Mucosa of rectum (tissue), 2 donors: ENCODE data around the gene NXNL1.

Experiments
- H3K27ac ChIP-seq, 2 donors: one replicate each; pipeline ENCODE4 v1.7.0; 2013; ENCODE audit warnings: inconsistent platforms in 2 of 2, low read depth in 2 of 2, low read length in 2 of 2
- H3K27me3 ChIP-seq, 2 donors: one replicate each; pipeline ENCODE4 v1.7.0; 2013; ENCODE audit warnings: low read length in 2 of 2; ENCODE audit not compliant: control insufficient read depth in 2 of 2, insufficient read depth in 2 of 2
- H3K36me3 ChIP-seq, 2 donors: one replicate each; pipeline ENCODE4 v1.7.0; 2013; ENCODE audit warnings: low read length in 2 of 2; ENCODE audit not compliant: control insufficient read depth in 2 of 2, insufficient read depth in 2 of 2
- H3K4me1 ChIP-seq, 2 donors: one replicate each; pipeline ENCODE4 v1.7.0; 2013; ENCODE audit warnings: low read length in 2 of 2, mild to moderate bottlenecking in 1 of 2; ENCODE audit not compliant: control insufficient read depth in 2 of 2, insufficient read depth in 2 of 2
- H3K4me3 ChIP-seq, 2 donors: one replicate each; pipeline ENCODE4 v1.7.0; 2013; ENCODE audit warnings: low read length in 2 of 2
- H3K9ac ChIP-seq, 2 donors: one replicate each; pipeline ENCODE4 v1.7.0; 2013; ENCODE audit warnings: low read length in 2 of 2, low read depth in 1 of 2, mild to moderate bottlenecking in 1 of 2
- H3K9me3 ChIP-seq, 2 donors: one replicate each; pipeline ENCODE4 v1.7.0; 2013; ENCODE audit warnings: low read length in 2 of 2; ENCODE audit not compliant: control insufficient read depth in 2 of 2
- donor health status: healthy.
- donor health status: Normal muscosa, but diverticular disease.

The NXNL1 gene

GRCh38 chr19:17456127-17456526, 4.6 kb downstream of the NXNL1 start:
- H3K4me3 ChIP-seq = no peak overlapping the region
- H3K9me3 ChIP-seq = no peaks in the 10 kb centered on the region
- no peak overlapping the region for H3K9ac ChIP-seq
- no peaks in the 10 kb centered on the region for H3K36me3 ChIP-seq
- H3K27me3 ChIP-seq = peaks cover 18% of the 10 kb centered on the region in 2 donors
- H3K4me1 ChIP-seq = peaks cover 0 to 3% of the 10 kb centered on the region in 2 donors
- H3K27ac ChIP-seq = no peak overlapping the region

DNA sequence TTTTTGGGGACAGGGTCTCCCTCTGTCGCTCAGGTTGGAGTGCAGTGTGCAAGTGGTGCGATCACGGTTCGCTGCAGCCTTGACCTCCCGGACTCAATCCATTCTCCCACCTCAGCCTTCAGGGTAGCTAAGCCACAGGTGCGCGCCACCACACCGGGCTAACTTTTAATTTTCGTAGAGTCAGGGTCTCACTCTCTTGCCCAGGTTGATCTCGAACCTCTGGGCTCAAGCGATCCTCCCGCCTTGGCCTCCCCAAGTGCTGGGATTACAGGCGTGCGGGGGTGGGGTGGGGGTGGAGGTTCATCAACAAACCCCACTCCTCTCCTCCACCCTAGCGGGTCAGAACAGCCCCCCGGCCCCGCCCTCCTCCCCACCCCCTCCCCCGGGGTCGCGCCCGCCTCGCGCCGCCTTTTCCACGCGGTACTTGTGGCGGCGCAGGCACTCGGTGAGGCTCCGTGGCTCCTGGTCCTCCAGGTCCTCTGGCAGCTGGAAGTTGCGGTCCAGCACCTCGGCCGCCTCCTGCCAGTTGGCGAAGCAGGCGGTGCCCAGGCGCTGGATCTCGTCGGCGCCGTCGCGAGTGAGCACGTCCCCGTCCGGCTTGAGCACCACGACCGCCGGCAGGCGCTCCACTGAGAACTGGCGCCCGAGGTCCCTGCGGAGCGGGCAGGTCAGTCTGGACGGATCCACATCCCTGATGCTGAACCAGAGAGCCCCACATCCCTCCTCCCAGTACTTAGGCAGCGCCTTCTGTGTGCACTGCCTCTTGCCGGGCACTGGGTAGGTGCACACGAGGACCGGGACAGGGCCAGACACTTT, 5.2 kb downstream of the NXNL1 start:
- no peak overlapping the region for H3K27ac ChIP-seq
- no peak overlapping the region for H3K9ac ChIP-seq
- H3K4me1 ChIP-seq = peaks cover 0 to 3% of the 10 kb centered on the region in 2 donors
- H3K27me3 ChIP-seq = peaks cover 18% of the 10 kb centered on the region in 2 donors
- no peaks in the 10 kb centered on the region for H3K36me3 ChIP-seq
- no peak overlapping the region for H3K4me3 ChIP-seq
- no peaks in the 10 kb centered on the region for H3K9me3 ChIP-seq

DNA sequence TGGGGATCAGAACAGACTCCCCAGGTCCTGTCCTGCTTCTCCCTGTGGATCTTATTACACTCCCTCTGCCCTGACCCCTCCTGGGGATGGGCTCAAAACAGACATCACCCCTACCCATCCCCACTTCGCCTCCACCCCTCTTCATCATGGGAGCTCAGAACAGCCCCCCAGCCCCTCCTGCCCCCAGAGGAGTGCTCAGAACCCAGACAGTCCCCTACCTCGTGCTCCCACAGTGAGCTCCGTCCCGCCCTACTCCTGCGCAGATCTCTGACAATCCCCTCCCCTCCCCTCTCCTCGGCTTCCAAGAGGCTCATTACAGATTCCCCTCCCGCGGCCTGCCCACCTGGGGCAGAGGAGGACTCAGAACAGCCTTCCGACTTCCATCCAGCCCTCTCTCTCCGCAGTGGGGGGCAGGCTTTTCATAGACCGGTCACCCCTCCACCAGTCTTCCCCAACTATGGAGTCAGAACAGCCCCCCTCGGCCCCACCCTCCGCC, 6.1 kb downstream of the NXNL1 start:
- Histone ChIP-seq H3K4me1 (peaks cover 0 to 3% of the 10 kb centered on the region in 2 donors), H3K36me3 (no peaks in the 10 kb centered on the region), H3K9ac (no peak overlapping the region), H3K9me3 (no peaks in the 10 kb centered on the region), H3K27ac (no peak overlapping the region), H3K27me3 (peaks cover 18% of the 10 kb centered on the region in 2 donors), H3K4me3 (no peak overlapping the region)

DNA sequence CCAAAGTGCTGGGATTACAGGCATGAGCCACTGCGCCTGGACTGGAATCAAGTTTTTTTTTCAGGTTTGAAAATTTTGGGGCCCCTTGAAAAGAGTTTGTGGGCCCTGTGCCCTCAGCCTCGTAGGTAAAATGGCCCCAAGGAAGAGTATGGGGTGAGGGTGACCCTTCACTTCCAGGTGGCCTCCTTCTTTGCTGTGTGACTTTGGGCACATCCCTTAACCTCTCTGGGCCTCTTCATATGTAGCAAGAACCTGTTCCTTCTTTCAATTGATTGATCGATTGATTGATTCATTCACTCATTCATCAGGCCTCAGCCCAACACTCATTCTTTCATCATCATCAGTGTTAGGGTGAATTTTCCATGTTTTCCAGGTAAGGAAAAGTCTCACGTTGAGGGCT, 8.9 kb downstream of the NXNL1 start:
- H3K4me1 ChIP-seq = peaks cover 0 to 3% of the 10 kb centered on the region in 2 donors
- no peak overlapping the region for H3K9ac ChIP-seq
- H3K27me3 ChIP-seq = peaks cover 13 to 19% of the 10 kb centered on the region in 2 donors
- H3K4me3 ChIP-seq = no peak overlapping the region
- no peak overlapping the region for H3K27ac ChIP-seq
- H3K36me3 ChIP-seq = no peaks in the 10 kb centered on the region
- no peaks in the 10 kb centered on the region for H3K9me3 ChIP-seq

GRCh38 chr19:17450264-17451075, 10.3 kb downstream of the NXNL1 start:
- Histone ChIP-seq H3K9ac (no peak overlapping the region), H3K4me3 (no peak overlapping the region), H3K9me3 (no peaks in the 10 kb centered on the region), H3K27ac (no peak overlapping the region), H3K4me1 (peaks cover 0 to 3% of the 10 kb centered on the region in 2 donors), H3K36me3 (no peaks in the 10 kb centered on the region), H3K27me3 (peaks cover 8 to 17% of the 10 kb centered on the region in 2 donors)

- no peak within 1 kb of the TSS for H3K9ac ChIP-seq
- H3K4me3 ChIP-seq = no peak within 1 kb of the TSS
- H3K27ac ChIP-seq = no peak within 1 kb of the TSS
- no peaks in the 10 kb centered on the region for H3K36me3 ChIP-seq
- no peaks in the 10 kb centered on the region for H3K9me3 ChIP-seq
- peaks cover 2 to 8% of the 10 kb centered on the region in 2 donors for H3K27me3 ChIP-seq
- no peaks in the 10 kb centered on the region for H3K4me1 ChIP-seq
These were observed 12.4 kb downstream of the NXNL1 start, which contains the start of gene TMEM221 for GRCh38 chr19:17448131-17448967. TSS of gene TMEM221 (minus strand) at chr19:17448668. CDS start at chr19:17448462, 206 bp downstream.

DNA sequence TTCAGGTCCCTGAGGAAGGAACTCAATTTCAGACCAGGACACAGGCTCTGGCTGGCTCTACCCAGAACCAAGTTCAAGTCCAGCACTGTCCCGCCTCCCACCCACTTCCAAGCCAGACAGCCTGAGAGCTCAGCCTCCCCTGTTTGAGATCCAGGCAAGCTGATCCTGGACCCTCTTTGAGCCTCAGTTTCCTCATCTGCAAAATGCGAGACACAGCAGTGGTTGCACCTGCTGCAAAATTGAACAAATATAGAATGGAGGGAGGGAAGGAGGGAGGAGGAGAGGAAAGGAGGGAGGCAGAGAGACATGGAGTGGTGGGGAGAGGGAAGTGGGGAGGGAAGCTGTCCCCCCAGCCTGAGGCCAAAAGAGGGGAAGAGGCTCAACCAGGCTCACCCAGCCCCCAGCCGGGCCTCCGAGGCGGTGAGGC, 13.0 kb downstream of the NXNL1 start:
- no peaks in the 10 kb centered on the region for H3K9me3 ChIP-seq
- no peaks in the 10 kb centered on the region for H3K4me1 ChIP-seq
- no peak overlapping the region for H3K9ac ChIP-seq
- H3K4me3 ChIP-seq = no peak overlapping the region
- H3K27ac ChIP-seq = no peak overlapping the region
- no peaks in the 10 kb centered on the region for H3K36me3 ChIP-seq
- H3K27me3 ChIP-seq = peaks cover 2 to 6% of the 10 kb centered on the region in 2 donors

GRCh38 chr19:17445526-17446165, 15.1 kb downstream of the NXNL1 start:
- no peaks in the 10 kb centered on the region for H3K36me3 ChIP-seq
- H3K9ac ChIP-seq = no peak overlapping the region
- H3K27ac ChIP-seq = no peak overlapping the region
- H3K4me1 ChIP-seq = no peaks in the 10 kb centered on the region
- H3K4me3 ChIP-seq = no peak overlapping the region
- peaks cover 2 to 6% of the 10 kb centered on the region in 2 donors for H3K27me3 ChIP-seq
- H3K9me3 ChIP-seq = no peaks in the 10 kb centered on the region

DNA sequence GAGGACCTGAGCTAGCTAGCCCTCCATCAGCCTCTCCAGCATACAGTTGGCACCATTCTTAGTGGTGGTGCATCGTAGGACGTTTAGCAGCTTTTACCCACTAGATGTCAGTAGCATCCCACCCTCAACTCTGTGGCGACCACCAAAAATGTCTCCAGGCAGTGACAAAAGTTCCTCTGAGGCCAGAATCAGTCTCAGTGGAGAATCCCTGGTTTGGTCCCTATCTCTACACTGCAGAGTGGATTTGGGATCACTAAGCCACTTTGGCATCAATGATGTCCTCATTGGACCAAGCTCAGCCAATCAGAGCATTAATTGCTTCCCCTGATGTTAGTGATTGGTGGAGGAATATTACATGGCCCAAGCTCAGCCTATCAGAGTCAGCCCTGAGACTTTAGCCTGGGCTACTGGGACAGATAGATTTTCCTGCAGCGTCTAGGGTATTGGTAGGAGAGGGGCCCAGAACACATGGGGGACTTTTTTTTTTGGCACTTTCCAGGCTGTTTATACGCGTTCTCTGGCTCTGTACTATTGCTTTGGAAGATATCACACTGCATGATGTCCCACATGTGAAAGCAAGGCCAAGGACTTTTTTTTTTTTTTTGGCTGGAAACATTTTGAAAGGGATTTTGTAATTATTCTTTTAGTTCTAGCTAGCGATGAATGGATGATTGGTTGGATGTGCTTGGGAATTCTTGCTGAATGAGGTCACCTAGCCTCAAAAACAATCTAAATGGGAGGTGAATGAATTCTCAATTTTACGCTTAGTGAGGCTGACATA, 19.3 kb downstream of the NXNL1 start:
- H3K4me3 ChIP-seq = no peak overlapping the region
- H3K9ac ChIP-seq = no peak overlapping the region
- no peaks in the 10 kb centered on the region for H3K4me1 ChIP-seq
- no peak overlapping the region for H3K27ac ChIP-seq
- H3K9me3 ChIP-seq = no peaks in the 10 kb centered on the region
- no peaks in the 10 kb centered on the region for H3K36me3 ChIP-seq
- peaks cover 0 to under 1% of the 10 kb centered on the region in 2 donors for H3K27me3 ChIP-seq
